Fibroblast of gingiva (primary cell): Measurements from ENCODE around the gene VAPB.
"Not testable (repeated sequence)": the region's sequence is repeated elsewhere in the genome, so short reads cannot be mapped to it uniquely, and the experiment has no call there.

Source experiments
- DNase-seq: peaks from one replicate; pipeline ENCODE4 v3.0.0-alpha.2; 2011; ENCODE audit warnings: low read depth

VAPB gene

DNA sequence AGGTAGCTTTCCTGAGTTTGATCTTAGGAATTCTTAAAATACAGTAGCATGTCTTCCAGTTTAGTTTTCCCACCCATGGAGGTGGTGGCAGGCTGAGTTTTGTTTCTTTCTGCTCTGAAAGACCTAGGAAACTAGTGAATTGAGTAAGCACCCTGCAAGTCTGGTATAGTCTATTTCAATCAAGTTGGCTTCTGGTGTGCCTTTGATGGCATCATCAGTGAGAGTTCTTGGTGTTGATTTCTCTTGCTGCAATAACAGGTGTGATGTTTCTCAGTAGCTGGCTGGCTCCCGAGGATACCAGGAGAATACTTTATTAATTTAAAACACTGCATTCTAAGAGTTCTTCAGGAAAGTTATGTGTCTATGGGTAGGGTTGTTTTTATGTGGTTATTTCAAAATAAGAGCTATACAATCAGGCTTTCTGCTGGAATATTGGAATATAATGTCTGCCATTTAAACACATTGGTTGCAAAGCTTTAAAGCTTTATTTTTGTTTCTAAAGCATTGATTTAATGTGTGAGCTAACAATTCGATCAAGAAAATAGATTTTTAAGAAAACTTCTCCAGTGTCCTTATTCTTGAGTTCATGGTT lies 19.0 kb downstream of the VAPB start:
- DNase-seq = peak; percentile 15

GRCh38 chr20:58408603-58409246 lies 19.7 kb downstream of the VAPB start:
- no peak for DNase-seq

DNA sequence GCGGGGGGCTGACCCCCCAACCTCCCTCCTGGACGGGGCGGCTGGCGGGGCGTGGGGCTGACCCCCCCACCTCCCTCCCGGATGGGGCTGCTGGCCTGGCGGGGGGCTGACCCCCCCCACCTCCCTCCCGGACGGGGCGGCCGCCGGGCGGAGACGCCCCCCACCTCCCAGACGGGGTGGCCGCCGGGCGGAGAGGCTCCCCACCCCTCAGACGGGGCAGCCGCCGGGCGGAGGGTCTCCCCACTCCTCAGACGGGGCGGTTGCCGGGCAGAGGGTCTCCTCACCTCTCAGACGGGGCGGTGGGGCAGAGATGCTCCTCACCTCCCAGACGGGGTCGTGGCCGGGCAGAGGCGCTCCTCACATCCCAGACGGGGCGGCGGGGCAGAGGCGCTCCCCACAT lies 25.2 kb downstream of the VAPB start:
- not testable (repeated sequence) for DNase-seq

DNA sequence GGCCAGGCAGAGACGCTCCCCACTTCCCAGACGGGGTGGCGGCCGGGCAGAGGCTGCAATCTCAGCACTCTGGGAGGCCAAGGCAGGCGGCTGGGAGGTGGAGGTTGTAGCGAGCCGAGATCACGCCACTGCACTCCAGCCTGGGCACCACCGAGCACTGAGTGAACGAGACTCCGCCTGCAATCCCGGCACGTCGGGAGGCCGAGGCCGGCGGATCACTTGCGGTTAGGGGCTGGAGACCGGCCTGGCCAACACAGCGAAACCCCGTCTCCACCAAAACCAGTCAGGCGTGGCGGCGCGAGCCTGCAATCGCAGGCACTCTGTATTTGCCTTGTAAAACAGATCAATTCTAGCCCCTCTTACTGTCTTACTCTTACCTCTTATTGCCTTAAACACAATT lies 25.8 kb downstream of the VAPB start:
- not testable (repeated sequence) for DNase-seq

- DNase-seq = no peak
Measured at GRCh38 chr20:58416057-58416456, 27.0 kb downstream of the VAPB start.

DNA sequence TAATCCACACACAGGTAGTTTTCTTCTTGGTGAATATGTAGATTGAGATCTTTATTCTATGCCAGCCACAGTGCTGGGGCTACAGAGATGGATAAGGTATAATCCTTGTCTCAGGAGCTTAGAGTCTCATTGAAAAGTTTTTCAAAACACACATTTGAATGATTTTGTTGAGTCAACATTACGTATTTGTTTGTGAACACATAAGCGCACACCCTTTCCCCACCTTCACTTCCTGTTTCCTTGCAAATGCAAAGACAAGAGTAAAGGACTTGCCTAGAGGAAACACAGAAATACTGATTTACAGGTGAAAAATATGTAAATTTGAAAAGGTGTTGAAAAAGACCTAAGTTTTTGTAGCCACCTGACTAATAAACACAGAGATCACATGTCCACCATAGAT lies 27.8 kb downstream of the VAPB start:
- DNase-seq = no peak

DNA sequence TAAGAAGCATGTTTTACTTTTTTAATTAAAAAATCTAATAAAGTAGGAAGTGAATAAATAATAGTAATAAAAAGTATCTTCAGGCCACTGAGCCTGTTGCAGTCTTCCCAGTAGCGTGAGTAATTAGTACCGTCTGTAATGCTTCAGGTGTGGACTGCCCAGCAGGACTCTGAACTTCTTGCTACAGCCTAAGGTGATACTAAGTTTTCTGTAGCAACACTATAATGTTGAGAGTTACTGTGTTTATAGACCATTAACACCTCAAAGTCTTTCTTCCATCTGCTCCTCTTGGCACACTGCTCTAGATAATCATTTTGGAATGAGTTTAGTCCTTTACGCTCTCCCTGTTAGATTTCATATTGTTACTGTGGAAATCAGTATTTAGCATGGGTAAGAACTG lies 28.4 kb downstream of the VAPB start:
- no peak for DNase-seq

DNA sequence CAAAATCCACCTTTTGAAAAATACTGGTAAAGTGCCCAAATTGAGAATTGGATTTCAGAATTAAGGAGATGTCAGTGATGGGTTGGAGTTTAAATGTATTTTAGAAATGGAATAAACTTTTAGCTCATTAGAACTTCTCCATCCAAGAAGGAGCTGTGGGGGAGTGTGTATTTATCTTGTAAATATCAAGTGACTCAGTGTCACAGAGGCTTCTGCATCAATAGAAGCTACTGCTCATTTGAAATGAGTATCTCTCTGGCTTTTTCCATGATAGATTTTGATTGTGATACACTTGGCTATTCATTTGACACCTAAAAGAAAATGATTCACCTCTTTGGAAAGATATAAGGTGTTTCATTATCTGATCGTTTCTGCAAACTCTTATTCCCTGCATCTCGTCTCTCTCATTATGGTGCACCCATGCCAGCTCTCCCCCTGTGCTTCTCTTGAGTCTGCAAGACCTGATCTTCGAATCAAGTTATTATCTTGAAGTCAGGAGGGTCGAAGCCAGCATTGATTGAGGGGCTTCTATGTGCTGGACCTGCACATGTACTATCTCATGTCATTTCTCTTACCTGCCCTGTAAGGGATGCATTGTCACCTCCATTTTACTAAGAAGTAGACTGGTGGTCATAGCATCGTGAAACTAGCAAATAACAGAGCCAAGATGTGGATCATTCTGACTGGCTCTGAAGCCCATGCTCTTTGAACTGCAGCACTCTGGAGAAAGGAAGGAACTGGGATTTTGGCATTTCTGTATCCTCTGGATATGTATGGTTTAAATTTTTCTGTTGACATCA lies 30.1 kb downstream of the VAPB start:
- DNase-seq = no peak

DNA sequence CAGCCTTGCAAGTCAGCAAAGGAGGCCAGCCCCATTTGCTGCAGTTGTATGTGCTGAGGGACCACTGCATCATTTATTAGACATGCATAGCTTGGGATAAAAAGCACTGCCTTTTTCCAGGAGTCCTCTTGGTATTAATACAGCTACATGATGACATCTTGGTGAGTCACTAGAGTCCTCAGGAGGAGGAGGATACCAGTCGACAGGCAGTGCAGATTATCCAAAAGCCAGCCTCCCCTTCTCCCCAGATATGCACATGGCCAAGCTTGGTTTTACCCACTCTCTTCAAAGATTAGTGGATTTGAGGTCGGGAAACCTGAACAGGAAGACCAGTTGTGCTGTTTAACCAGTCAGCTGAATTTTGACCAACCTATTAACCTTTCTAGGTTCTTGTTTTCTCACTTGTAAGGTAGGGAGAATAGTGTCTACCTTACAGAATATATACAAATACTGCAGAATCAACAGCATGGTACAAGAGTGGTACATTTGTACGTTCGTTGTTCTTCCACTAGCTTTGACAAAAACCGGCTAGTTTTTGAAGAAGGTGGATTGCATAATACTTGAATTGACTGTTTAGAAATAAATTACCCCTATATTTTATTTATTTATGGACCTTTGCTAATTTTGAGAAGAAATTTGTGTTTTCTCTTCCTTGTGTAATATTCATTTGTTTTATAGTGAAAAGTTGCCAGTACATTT lies 31.9 kb downstream of the VAPB start:
- DNase-seq = peak; percentile 33

DNA sequence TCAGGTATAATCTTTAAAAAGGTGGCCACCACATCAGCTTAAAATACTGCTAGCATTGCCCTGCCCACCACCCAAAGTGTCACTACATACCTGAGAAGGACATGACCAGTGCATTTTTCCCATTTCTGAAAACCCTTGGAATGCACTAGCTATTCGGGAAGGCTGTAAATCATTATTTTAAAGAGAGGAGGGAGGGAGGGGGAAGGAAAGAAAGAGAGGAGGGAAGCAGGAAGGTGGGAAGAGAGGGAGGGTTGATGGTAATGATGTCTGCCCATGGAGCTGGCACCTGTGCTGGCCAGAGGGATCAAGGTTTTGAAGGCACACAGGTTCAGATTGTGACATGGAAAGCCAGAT lies 32.4 kb downstream of the VAPB start:
- DNase-seq = no peak

DNA sequence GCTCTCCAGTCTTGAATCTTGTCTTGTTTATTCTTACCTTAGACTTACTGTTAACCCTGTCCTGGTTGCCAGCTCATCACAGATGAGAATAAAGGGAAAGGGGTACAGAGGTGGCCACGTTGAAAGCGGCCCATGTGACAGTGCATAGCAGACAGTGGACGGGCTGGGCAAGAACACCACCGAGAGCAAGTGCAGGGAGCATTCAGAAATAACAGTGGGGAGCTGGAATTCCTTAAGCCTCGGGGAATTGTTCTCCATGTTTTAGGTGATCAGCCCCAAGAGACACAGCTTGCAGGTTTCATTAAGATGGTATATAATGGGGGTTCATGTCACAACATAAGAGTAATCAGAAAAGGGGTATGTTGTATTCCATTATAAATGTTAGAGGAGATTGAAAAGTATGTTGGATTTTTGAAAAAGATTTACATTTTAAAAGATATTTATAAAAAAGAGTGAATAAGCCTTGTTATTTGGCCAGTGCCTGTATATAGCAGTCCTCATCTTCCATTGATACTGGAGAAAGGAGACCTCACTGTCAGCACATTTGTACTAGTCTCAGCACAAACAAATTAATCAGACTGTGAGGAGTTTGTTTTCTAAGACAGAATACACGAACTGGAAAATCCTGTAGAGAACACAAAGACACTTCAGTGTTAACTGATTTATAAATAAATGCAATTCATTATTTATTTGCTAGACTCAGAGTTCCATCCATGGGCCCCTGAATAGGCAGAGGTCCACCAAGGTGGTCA lies 35.4 kb downstream of the VAPB start:
- DNase-seq = no peak

- DNase-seq = not testable (repeated sequence)
Measured at GRCh38 chr20:58427571-58427970, 38.5 kb downstream of the VAPB start.

- no peak for DNase-seq
Measured at GRCh38 chr20:58428364-58428763, 39.3 kb downstream of the VAPB start.

- no peak for DNase-seq
Measured at GRCh38 chr20:58429303-58429702, 40.3 kb downstream of the VAPB start.

DNA sequence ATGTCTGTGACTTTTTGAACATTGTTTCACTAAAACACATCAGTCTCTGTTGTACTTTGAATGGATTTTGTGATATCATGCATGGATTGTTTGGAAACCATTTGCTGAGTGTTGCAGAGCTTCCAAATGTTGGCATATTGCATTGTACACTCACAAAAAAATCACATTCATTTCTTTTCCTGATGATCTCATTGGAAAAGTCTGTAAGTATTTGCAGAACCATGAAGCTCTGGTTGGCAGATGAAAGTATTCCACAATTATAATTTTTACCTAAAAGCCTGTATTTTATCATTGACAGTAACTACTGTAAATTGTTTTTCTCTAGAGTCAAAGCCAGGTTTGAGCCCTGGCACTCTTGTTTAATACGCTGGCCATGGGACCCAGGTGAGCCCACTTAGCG lies 42.1 kb downstream of the VAPB start:
- DNase-seq = peak; percentile 60

DNA sequence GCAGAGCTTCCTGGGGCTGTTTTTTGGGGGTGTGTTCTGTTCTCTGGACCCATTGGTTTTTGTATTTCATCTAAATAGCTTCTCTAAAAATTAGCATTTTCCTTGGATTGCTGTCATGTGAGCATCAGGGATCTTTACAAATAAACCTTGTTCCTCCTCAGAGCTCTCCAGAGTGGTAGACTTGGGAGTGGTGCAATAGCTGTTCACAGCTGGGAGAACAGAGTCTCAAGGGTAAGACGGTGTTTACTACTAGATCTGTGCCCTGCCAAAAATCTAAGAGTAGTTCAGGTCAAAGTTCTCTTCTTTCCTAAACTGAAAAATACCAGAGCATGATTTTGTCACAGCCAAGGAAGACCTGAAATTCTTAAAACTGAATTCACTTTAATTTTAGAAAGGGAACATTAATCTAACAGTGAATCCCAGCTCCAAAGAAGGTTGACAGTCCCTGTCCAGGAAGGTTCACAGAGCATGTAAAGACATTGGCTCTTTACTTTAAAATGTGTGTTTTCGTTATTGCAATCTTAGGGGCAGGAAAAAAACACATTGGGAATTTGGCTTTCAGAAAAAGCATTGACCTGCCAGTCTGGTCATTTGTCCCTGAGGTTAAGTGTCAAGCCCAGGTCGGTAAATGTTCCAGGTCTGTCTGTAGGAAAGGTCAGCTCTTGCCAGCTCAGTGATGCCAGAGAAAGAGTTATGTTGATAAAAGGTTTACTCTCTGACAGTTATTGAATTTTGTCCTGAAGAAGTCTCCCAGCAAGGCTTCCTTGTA lies 43.3 kb downstream of the VAPB start:
- peak; percentile 87 for DNase-seq

GRCh38 chr20:58433029-58433647 lies 44.1 kb downstream of the VAPB start:
- no peak for DNase-seq

DNA sequence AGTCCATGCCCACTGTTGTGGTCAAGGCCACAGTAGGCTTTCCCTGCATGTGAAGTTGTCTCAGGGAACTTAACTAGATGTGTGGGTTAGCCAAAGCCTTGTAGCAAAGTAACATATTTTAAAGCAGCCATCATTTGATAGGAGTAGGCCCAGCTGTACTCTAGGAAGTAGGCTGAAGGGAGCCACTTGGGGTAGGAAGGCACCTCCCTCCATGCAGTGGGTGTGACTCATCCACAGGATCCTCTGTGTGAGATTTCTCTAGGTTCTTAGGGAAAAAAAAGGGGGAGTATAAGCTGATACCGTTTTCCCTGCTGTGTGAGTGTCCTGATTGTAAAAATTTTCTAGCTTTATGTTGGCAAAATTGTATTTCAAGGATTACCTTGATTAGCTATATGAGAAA lies 44.7 kb downstream of the VAPB start:
- DNase-seq = peak; percentile 33

DNA sequence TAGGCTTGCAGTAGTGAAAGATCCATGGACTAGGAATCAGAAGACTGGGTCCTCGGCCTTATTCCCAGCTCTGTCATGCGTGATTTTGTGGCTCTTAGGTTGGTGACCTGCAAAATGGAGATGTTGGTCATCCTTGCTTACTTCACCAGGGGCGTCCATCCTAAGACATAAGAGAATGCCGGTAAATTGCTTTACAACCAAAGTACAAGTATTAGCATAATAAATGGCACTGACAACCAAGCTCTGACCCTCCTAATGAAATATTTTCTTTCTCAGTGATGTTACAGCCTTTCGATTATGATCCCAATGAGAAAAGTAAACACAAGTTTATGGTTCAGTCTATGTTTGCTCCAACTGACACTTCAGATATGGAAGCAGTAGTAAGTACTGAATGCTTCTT lies 45.3 kb downstream of the VAPB start:
- DNase-seq = no peak

GRCh38 chr20:58435237-58435636 lies 46.2 kb downstream of the VAPB start:
- DNase-seq = no peak
